Mononuclear cell (primary cell): ENCODE results near the gene CAPN10. TPM values are rescaled to one million over a fixed set of nuclear protein-coding genes. Genes with fewer than 3 reads are reported as not detected.

ENCODE experiments used
- H3K27me3 ChIP-seq: 2 replicates; pipeline ENCODE4 v1.6.0; 2011; ENCODE audit warnings: low read length, control low read depth; ENCODE audit not compliant: insufficient read depth
- H3K4me1 ChIP-seq: 2 replicates; pipeline ENCODE4 v1.5.1; 2011; ENCODE audit warnings: mild to moderate bottlenecking, low read length, control low read depth; ENCODE audit not compliant: insufficient read depth
- H3K4me3 ChIP-seq: 2 replicates; pipeline ENCODE4 v1.5.1; 2011; ENCODE audit warnings: mild to moderate bottlenecking, low read length, moderate library complexity
- H3K9me3 ChIP-seq: 2 replicates; pipeline ENCODE4 v1.5.1; 2011; ENCODE audit warnings: low read depth, mild to moderate bottlenecking, control low read depth, low read length
- total RNA-seq: library from RNA; depleted of rRNA; stranded (reverse); fragments of >200 nt; gene quantifications from one replicate; pipeline ENCODE4 v1.2.3, GENCODE V29; 2012

Gene CAPN10
- total RNA-seq, 1 donor: 18.2 TPM

DNA sequence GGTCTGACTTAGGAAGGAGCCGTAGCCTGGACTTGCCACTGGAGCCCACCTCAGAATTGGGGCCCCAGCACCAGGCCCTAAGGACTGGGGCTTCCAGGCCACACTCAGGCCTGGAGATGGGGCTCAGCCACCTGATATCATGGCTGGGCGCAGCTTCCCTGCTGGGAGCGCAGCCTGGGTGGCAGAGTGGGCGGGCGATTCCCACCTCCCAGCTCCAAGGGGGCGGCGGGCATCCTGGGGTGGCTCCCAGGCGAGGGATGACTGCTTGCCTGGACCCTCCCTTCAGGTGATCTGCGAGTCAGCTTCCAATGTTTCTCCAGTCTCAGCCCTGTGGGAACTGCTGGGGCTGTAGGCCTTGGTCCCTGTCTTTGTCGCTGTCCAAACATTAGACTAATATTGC, 58.8 kb downstream of the CAPN10 start:
- no peak overlapping the region for H3K4me3 ChIP-seq

DNA sequence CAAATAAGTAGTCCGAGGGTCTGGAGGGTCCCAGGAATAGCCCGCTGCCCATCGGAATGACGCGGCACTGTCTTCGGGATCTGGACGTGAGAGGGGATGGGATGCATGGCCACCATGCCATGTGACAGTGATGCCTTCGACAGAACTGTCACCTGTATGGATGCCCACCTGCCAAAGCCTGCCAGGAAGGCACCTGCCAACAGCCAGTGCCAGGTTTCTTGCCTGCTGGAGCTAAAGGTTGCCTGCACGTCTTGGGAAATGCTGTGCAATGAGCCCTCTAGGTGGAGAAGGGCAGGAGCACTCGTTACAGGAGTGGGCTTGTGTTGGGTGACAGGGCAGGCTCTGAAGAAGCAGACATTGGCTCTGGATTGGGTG, 59.3 kb downstream of the CAPN10 start:
- Histone ChIP-seq H3K4me3 (no peak overlapping the region), H3K9me3 (no peaks in the 10 kb centered on the region), H3K27me3 (no peaks in the 10 kb centered on the region), H3K4me1 (no peaks in the 10 kb centered on the region)

More for the DNA sequence above, 58.8 kb downstream of the CAPN10 start:
- Histone ChIP-seq H3K27me3 (no peaks in the 10 kb centered on the region), H3K4me1 (no peaks in the 10 kb centered on the region), H3K9me3 (no peaks in the 10 kb centered on the region)

- H3K4me1 ChIP-seq: no peaks in the 10 kb centered on the region
- H3K9me3 ChIP-seq: no peaks in the 10 kb centered on the region
- no peak overlapping the region for H3K4me3 ChIP-seq
- H3K27me3 ChIP-seq: peaks cover 4% of the 10 kb centered on the region
Measured at GRCh38 chr2:240646176-240646899, 59.8 kb downstream of the CAPN10 start.

DNA sequence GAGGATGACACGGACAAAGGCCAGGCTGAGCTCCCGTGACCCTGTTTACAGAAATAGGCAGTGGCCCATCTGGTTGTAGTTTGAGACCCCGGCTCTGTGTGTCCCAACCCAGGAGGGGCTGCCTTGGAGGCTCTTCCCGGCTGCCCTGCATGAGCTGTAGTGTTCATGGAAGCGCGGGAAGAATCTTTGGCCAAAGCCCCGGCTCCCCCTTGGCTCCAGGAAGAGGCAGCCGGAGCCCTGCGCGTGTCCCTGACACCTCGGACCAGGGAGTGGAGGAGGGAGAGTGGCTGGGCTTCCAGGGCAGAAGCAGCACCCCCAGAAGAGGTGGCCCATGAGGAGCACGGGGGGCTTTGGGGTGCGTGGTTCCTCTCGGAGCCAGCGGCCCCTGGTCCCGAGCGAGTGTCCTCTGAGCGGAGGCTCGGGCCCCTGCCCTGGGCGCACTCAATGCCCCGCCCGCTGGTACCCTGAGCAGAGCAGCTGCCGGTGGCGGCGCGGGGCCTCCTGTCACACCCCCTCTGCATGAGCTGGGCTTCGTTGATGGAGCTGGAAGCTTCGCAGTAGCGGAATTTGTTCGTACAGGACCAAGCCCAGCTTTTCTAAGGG, 60.5 kb downstream of the CAPN10 start:
- no peaks in the 10 kb centered on the region for H3K9me3 ChIP-seq
- no peak overlapping the region for H3K4me3 ChIP-seq
- no peaks in the 10 kb centered on the region for H3K4me1 ChIP-seq
- peaks cover 4% of the 10 kb centered on the region for H3K27me3 ChIP-seq

DNA sequence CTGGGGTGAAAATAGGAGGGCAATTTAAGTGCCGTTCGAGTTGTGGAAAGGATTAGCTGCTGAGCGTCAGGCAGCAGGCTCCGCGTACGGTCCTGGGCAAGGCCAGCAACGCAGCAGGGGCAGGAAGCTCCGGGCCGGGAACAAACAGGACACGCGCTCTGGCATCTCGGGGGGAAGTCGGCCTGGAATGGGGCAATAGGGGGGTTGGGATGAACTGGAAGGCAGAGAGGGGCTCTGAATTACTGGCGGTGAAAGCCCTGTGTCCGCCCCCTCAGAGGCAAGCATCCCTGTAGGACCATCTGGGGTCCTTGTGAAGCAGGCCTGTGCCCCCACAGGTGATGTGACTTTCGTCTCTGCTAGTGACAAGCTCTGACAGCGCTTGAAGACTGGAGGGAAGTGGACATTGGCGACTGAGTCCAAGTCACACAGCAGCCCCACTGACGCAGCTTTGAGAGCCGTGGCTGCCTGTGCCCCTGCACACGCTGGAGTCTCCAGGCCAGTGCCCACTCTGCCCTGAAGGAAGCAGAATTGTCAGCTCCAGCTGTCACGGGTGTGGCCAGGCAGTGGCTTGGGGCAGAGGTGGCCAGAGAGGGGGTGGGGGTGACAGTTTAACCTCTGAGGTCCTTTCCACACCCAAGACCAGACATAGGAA, 61.1 kb downstream of the CAPN10 start:
- H3K4me1 ChIP-seq: no peaks in the 10 kb centered on the region
- H3K27me3 ChIP-seq: peaks cover 4% of the 10 kb centered on the region
- H3K4me3 ChIP-seq: no peak overlapping the region
- H3K9me3 ChIP-seq: no peaks in the 10 kb centered on the region

GRCh38 chr2:240648155-240648649, 61.7 kb downstream of the CAPN10 start:
- no peaks in the 10 kb centered on the region for H3K9me3 ChIP-seq
- no peak overlapping the region for H3K4me3 ChIP-seq
- H3K4me1 ChIP-seq: no peaks in the 10 kb centered on the region
- peaks cover 4% of the 10 kb centered on the region for H3K27me3 ChIP-seq

Other genes starting within 250 kb of the CAPN10 start
- gene GPC1, start 151.1 kb upstream of the CAPN10 start, total RNA-seq: 0.42 TPM
- gene ANKMY1, start 28.7 kb upstream of the CAPN10 start, total RNA-seq: 24.1 TPM
- gene DUSP28, start 26.4 kb upstream of the CAPN10 start, total RNA-seq: 12.1 TPM
- 41.1 TPM for gene RNPEPL1, start 18.2 kb upstream of the CAPN10 start, total RNA-seq
- gene GPR35, start 38.7 kb downstream of the CAPN10 start, total RNA-seq: 40.8 TPM
- not detected for gene AQP12B, start 96.2 kb downstream of the CAPN10 start, total RNA-seq
- not detected for gene AQP12A, start 105.1 kb downstream of the CAPN10 start, total RNA-seq
- gene KIF1A, start 233.5 kb downstream of the CAPN10 start, total RNA-seq: not detected